GM08714 (cell line): ENCODE results near the gene HOXC5.

Source experiments
- H3K4me3 ChIP-seq: fragments of 200-500 bp; sonication (Bioruptor generic); 2 replicates; pipeline ENCODE4 v1.5.1; 2014; ENCODE audit warnings: mild to moderate bottlenecking, low read length, inconsistent platforms
- ZNF274 ChIP-seq: IDR thresholded peaks from 2 replicates; pipeline ENCODE4 v1.6.1; 2012; ENCODE audit warnings: mild to moderate bottlenecking, low read depth, low read length

Gene HOXC5

DNA sequence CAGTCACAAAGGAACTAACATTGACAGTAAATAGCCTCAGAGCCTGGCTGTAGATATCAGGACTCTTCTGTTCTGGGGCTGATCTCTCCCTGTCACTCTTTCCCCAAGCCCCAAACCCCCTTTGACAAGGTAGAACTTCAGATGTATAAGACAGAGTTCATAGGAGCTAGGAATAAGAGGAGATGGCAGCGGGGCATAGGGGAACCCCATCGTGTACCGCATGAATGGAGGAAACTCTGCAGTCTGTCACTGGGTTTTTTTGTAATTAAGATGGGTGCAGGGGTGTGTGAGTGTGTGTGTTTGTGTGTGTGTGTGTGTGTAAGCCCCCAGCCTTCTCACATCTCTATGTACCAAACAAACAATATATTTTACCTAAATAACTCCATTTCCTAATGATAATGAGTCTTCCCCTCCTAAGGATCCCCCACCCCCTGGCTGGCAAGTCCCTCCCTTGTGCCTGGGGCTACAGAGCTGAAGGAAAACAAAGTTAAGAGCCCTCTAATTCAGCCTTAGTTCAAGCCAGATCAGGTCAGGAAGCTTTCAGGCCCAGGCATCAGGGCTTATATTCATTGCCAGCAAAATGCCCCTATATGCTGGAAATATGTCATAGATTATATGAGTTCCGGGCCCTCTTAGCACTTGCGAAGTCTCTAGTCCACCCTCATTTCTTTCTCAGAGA lies 11.7 kb downstream of the HOXC5 start:
- H3K4me3 ChIP-seq: no peak overlapping the region
- TF ChIP-seq ZNF274: no peak

DNA sequence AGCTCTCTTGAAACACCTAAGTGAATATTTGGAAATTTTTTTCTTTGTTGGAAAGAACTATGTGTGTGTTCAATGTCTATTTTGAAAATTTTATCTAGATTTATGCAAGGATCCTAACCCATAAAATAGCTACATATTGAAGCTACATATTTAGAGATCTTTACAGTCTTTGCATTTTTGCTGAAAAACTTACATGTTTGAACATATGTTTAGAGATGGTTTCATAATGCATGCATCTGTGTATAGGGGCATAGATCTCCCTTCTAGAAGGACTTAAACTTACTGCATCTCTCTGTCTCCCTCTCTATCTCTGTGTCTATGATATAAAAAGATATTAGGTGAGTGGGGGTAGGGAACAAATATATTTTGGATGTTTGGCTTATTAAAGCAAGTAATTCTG lies 12.6 kb downstream of the HOXC5 start:
- H3K4me3 ChIP-seq: no peak overlapping the region
- TF ChIP-seq ZNF274: no peak

GRCh38 chr12:54045868-54046521 lies 13.1 kb downstream of the HOXC5 start:
- H3K4me3 ChIP-seq: no peak overlapping the region
- no peak for TF ChIP-seq ZNF274

DNA sequence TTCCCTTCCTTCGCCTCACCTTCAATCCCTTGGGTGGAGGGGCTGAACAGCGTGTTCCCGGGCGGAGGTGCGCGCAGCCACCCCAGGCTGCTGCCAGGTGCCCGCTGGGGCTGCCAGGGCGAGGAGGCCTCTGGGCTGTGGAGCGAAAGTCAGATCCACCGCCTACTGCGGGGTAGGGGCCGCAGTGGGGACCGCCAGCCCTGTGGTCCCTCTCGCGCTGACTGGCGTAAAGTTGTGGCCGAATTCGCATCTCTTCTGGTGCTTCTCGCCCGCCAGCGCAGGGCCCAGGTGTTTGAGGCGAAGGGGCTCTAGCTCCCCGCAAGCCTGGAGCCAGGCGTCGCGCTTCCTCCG lies 13.9 kb downstream of the HOXC5 start:
- no peak for TF ChIP-seq ZNF274
- H3K4me3 ChIP-seq: no peak overlapping the region

- H3K4me3 ChIP-seq: no peak overlapping the region
- no peak for TF ChIP-seq ZNF274
Observed at GRCh38 chr12:54047160-54047963, 14.5 kb downstream of the HOXC5 start.

- TF ChIP-seq ZNF274: no peak
Observed at GRCh38 chr12:54047964-54048303, 15.1 kb downstream of the HOXC5 start.

DNA sequence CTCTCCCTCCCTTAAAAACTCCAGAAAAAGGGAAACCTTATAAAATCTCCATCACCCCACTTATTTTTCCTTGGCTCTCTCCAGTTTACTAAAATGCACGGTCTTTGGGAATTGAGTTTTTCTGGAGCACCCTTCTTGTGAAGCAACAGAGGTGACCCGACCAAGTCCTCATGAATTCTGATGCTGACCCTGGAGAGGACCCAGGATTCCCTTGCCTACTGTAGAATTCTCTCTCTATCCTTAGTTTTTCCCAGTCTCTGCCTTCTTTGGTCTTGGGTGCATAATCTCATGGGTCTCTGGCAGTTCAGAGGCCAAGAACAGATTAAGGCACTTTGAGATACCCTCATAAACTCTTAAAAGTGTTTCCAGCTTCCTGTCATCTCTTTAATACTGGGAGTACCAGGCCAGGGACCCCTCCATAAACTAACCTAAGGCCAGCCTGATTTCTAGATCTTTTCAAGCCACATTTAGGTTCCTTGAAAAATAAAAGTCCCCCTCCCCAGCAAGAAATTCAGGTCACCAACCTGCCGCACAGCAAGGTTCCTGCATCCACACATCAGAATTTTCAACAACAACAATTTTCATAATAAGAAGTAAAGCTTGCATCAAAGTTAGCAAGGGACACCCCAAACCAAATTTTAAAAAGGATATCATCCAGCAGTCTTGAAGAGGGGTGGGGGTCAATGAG lies 15.7 kb downstream of the HOXC5 start:
- no peak for TF ChIP-seq ZNF274
- no peak overlapping the region for H3K4me3 ChIP-seq

More at GRCh38 chr12:54047964-54048303, 15.1 kb downstream of the HOXC5 start:
- H3K4me3 ChIP-seq: no peak overlapping the region

GRCh38 chr12:54049108-54049507 lies 16.3 kb downstream of the HOXC5 start:
- no peak overlapping the region for H3K4me3 ChIP-seq
- TF ChIP-seq ZNF274: no peak

GRCh38 chr12:54050482-54050810 lies 17.6 kb downstream of the HOXC5 start:
- no peak overlapping the region for H3K4me3 ChIP-seq
- TF ChIP-seq ZNF274: no peak

DNA sequence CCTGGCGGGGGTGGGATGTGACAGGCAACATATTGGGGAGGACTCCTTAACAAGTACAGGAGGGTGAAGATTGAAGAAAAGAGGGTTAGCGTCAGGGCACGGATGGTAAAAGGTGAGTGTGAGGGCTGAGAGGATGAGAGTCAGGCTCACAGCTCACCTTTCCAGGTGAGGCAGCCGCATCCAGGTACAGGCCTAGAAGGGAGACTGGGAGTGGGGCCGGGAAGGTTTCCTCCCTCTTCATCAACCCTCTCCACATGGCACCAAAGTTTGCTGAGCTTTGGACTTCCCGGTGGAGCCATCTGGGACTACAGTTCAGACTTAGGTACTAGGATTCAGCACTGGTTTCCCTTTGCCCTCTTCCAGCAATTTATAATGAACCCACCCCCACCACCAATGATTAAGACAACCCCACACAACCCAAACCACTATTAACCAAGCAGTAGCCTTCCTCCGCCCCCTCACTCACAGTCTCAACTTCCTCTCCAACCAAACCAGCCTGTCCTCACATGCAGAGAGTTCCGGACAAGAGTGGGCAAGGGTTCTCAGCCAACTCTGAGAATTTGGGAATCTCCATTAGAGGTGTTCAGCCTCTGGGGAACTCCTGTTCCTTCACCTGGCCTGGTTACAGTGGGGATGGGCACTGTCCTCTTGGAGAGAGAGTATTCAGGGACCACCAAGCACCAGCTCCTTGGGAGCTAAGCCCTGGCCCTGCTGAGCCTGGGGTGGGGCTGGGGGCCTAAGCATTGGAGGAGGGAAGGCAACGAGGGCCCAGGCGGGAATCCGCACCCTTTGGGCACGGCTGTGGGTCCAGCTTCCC lies 18.4 kb downstream of the HOXC5 start:
- TF ChIP-seq ZNF274: no peak
- H3K4me3 ChIP-seq: no peak overlapping the region

DNA sequence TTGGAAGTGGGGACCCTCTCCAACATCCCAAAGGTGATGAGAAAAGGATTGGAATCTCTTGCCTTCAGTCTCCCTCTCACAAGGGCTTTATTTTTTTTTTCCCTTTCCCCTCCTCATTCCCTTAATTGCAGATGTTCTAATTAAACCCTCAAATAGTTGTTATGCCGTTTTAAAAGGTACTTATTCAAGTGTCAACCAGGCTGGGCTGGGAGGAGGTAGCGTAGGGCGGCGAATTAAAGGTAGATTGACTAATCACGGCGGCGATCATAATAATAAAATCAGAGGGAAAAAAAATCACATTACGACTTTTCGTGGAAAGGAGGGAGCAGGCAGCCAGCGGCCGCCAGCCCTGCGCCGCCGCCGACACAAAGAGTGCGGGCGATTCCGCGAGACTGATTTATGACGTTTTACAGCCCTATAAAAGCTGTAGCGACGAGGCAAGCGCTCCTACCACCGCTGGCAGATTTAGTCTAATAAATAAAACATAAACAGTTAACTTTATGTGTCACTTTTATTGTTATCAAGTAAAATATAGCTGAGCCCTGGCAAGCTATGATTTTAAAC lies 19.1 kb downstream of the HOXC5 start:
- no peak for TF ChIP-seq ZNF274
- H3K4me3 ChIP-seq: no peak overlapping the region

- no peak for TF ChIP-seq ZNF274
- H3K4me3 ChIP-seq: no peak overlapping the region
Observed at GRCh38 chr12:54052438-54053002, 19.7 kb downstream of the HOXC5 start.
